ENCODE measurements around the gene CYB5R4.
"Not testable (repeated sequence)": the region's sequence is repeated elsewhere in the genome, so short reads cannot be mapped to it uniquely, and the experiment has no call there.

The CYB5R4 gene

DNA sequence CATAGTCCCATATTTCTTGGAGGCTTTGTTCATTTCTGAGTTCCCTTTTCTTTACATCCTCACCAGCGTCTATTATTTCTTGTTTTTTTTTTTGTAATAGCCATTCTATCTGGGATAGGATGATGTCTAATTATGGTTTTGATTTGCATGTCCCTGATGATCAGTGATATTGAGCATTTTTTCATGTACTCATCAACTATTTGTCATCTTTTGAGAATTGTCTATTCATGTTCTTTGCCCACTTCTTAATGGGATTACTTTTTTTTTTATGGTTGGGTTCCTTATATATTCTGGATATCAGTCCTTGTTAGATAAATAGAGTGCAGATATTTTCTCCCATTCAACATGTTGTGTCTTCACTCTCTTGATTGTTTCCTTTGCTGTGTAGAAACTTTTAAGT, 42.1 kb downstream of the CYB5R4 start:
- Histone ChIP-seq H2AFZ (ENCODE audit: low read depth, low read length) (no peak overlapping the region), H3K36me3 (ENCODE audit: insufficient read depth, low read length) (no peaks in the 10 kb centered on the region), H3K4me1 (ENCODE audit: insufficient read depth, low read length) (no peaks in the 10 kb centered on the region), H3K27me3 (ENCODE audit: insufficient read depth, low read length) (no peaks in the 10 kb centered on the region), H3K4me3 (ENCODE audit: low read length) (no peak overlapping the region), H3K9me3 (ENCODE audit: low read length) (peaks cover 2% of the 10 kb centered on the region)

DNA sequence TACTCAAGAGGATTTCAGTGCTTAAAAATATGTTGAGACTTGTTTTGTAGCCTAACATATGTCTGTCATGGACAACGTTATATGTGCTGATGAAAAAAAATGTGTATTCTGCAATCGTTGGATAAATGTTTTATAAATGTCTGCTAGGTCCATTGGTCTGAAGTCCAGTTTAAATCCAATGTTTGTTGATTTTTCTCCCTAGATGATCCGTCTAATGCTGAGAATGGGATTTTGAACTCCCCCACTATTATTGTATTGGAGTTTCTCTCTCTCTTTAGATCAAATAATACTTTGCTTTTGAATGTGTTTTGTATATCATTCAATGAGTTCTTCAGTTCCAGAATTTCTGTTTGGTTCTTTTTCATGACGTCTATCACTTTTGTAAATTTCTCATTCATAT, 44.9 kb downstream of the CYB5R4 start:
- H3K4me1 ChIP-seq (ENCODE audit: insufficient read depth, low read length) = no peaks in the 10 kb centered on the region
- H3K27me3 ChIP-seq (ENCODE audit: insufficient read depth, low read length) = no peaks in the 10 kb centered on the region
- peaks cover 2% of the 10 kb centered on the region for H3K9me3 ChIP-seq (ENCODE audit: low read length)
- no peak overlapping the region for H3K4me3 ChIP-seq (ENCODE audit: low read length)
- no peaks in the 10 kb centered on the region for H3K36me3 ChIP-seq (ENCODE audit: insufficient read depth, low read length)
- no peak overlapping the region for H2AFZ ChIP-seq (ENCODE audit: low read depth, low read length)

DNA sequence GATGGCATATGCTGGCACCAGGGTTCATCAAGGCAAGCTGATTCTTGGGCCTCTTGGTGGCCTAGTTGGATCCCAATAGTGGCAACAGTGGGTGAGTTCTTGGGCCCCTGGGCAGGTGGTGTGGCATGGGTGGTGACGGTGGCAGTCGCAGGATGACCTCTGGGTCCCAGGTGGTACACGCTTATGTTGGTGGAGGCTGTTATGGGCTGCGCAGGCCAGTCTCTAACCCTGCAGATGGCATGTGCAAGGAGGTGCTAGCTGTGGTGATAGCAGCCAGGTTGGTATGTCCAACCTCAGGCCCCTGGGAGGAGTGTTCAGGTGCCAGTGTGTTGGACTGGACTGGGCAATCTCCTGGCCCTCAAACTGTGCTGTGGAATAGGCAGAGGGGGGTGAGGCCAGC, 46.2 kb downstream of the CYB5R4 start:
- no peaks in the 10 kb centered on the region for H3K4me1 ChIP-seq (ENCODE audit: insufficient read depth, low read length)
- H3K27me3 ChIP-seq (ENCODE audit: insufficient read depth, low read length) = no peaks in the 10 kb centered on the region
- peaks cover 2% of the 10 kb centered on the region for H3K9me3 ChIP-seq (ENCODE audit: low read length)
- H3K4me3 ChIP-seq (ENCODE audit: low read length) = no peak overlapping the region
- H3K36me3 ChIP-seq (ENCODE audit: insufficient read depth, low read length) = no peaks in the 10 kb centered on the region
- no peak overlapping the region for H2AFZ ChIP-seq (ENCODE audit: low read depth, low read length)

DNA sequence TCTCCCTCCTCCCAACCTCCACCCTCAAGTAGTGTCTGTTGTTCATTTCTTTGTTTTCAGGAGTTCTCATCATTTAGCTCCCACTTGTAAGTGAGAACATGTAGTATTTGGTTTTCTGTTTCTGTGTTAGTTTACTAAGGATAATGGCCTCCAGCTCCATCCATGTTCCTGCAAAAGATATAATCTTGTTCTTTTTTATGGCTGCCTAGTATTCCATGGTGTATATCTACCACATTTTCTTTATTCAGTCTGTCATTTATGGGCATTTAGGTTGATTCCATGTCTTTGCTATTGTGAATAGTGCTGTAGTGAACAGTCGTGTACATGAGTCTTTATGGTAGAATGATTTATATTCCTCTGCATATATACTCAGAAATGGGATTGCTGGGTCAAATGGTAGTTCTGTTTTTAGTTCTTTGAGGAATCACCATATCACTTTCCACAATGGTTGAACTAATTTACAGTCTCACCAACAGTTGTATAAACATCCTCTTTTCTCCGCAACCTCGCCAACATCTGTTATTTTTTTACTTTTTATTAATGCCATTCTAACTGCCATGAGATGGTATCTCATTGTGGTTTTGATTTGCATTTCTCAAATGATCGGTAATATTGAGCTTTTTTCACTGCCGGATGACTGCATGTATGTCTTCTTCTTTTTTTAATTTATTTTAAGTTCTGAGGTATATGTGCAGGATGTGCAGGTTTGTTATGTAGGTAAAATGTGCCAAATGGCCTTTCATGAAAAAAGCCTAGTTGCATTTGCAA, 48.3 kb downstream of the CYB5R4 start:
- not testable (repeated sequence) for H3K4me1 ChIP-seq (ENCODE audit: insufficient read depth, low read length); H3K9me3 ChIP-seq (ENCODE audit: low read length); H3K36me3 ChIP-seq (ENCODE audit: insufficient read depth, low read length); H3K27me3 ChIP-seq (ENCODE audit: insufficient read depth, low read length); H2AFZ ChIP-seq (ENCODE audit: low read depth, low read length); H3K4me3 ChIP-seq (ENCODE audit: low read length)

DNA sequence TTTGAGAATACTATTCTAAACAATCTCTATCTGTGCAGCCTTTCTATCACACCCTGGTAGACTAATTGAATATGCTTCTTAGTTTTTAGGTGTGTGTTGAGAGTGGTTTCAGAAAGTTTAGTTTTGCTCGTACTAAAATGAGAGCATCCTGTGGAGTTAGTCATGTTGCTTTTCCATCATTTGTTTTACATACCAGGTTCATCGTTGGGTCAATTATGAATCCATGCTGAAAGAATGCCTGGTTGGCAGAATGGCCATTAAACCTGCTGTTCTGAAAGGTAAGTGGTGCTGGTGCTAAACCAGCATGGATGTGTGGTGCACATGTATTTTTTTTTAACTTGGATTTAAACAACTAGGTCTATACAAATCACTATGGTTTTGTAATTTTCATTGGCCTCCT, 49.3 kb downstream of the CYB5R4 start:
- Histone ChIP-seq H2AFZ (ENCODE audit: low read depth, low read length) (no peak overlapping the region), H3K9me3 (ENCODE audit: low read length) (peaks cover 2% of the 10 kb centered on the region), H3K4me1 (ENCODE audit: insufficient read depth, low read length) (no peaks in the 10 kb centered on the region), H3K4me3 (ENCODE audit: low read length) (no peak overlapping the region), H3K36me3 (ENCODE audit: insufficient read depth, low read length) (no peaks in the 10 kb centered on the region), H3K27me3 (ENCODE audit: insufficient read depth, low read length) (no peaks in the 10 kb centered on the region)

DNA sequence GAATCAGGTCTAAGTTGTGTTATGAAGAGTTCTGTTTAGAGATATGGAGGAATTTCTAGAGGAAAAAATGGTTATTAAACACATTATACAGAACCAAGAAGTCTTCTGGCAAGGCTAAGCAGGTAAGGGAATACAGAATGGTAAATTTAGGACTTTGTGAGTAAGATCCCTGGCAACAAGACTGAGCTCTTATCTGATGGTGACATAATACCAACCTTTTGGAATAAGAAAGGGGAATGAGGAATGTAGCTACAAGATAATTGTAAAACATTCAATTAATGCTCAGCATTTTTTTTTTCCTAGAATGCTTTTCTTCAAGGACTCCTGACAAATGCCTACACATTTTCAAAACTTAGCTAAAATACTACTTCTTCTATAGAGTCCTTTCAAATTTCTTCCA, 51.8 kb downstream of the CYB5R4 start:
- no peaks in the 10 kb centered on the region for H3K9me3 ChIP-seq (ENCODE audit: low read length)
- H3K27me3 ChIP-seq (ENCODE audit: insufficient read depth, low read length) = no peaks in the 10 kb centered on the region
- H3K4me3 ChIP-seq (ENCODE audit: low read length) = no peak overlapping the region
- H3K4me1 ChIP-seq (ENCODE audit: insufficient read depth, low read length) = no peaks in the 10 kb centered on the region
- no peaks in the 10 kb centered on the region for H3K36me3 ChIP-seq (ENCODE audit: insufficient read depth, low read length)
- no peak overlapping the region for H2AFZ ChIP-seq (ENCODE audit: low read depth, low read length)

DNA sequence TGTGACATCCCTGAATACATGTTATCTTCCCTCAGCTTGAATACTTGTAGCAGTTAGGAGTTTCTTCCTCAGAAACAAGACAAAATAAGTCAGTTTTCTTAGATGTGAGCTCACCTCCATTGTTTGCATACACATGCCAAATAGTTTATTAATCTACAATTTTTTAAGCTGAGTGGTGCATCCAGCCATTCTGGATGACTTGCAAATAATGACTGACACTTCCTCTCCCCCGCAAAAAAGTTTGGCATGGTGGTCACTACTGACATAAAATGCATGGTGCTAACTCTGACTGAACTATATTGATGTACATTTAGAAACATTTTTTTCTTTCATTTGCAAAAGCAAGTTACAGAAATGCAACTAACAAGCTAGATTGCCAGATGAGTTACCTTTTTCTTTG, 55.5 kb downstream of the CYB5R4 start:
- H3K36me3 ChIP-seq (ENCODE audit: insufficient read depth, low read length) = no peaks in the 10 kb centered on the region
- H3K9me3 ChIP-seq (ENCODE audit: low read length) = no peaks in the 10 kb centered on the region
- H3K4me3 ChIP-seq (ENCODE audit: low read length) = no peak overlapping the region
- no peak overlapping the region for H2AFZ ChIP-seq (ENCODE audit: low read depth, low read length)
- H3K4me1 ChIP-seq (ENCODE audit: insufficient read depth, low read length) = no peaks in the 10 kb centered on the region
- no peaks in the 10 kb centered on the region for H3K27me3 ChIP-seq (ENCODE audit: insufficient read depth, low read length)

DNA sequence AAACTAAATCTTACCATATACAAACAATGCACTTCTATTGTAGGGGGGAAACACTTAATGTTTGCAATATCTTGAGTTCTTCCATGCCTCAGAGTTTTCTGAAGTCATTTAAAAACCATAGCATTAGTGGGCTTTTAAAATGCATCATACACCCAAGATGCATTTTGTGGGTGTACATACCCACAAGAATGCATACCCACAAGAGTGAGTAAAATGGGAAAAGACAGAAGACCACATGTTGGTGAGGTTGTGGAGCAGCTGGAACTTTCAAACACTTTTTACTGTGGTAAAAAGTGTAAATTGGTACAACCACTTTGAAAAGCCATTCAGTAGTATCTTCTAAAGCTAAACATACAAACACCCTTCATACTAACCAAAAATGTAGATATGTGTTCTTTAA, 57.5 kb downstream of the CYB5R4 start:
- H3K9me3 ChIP-seq (ENCODE audit: low read length) = no peaks in the 10 kb centered on the region
- H3K36me3 ChIP-seq (ENCODE audit: insufficient read depth, low read length) = no peaks in the 10 kb centered on the region
- no peaks in the 10 kb centered on the region for H3K27me3 ChIP-seq (ENCODE audit: insufficient read depth, low read length)

DNA sequence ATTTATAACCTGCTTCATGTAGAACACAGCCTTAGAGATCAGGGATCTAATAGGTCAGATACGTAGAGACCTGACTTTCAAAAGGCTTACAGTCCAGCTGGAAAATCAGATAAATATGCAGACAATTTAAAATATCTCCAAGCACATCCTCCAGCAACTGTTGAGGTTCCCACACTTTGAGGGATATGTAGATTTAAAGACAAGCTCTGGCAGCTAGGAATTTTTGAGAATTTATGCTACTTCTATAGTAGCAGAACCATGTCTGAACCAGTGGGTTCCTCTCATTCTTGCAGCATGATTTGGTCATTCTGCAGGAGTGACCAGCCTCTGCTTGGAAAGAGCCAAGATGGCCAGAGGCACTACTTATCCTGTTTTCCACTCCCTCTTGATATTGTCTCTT, 60.5 kb downstream of the CYB5R4 start:
- Histone ChIP-seq H3K27me3 (ENCODE audit: insufficient read depth, low read length) (no peaks in the 10 kb centered on the region), H3K4me3 (ENCODE audit: low read length) (no peak overlapping the region), H3K36me3 (ENCODE audit: insufficient read depth, low read length) (peaks cover under 1% of the 10 kb centered on the region), H3K9me3 (ENCODE audit: low read length) (no peaks in the 10 kb centered on the region), H3K4me1 (ENCODE audit: insufficient read depth, low read length) (no peaks in the 10 kb centered on the region), H2AFZ (ENCODE audit: low read depth, low read length) (no peak overlapping the region)

More for the DNA sequence above, 57.5 kb downstream of the CYB5R4 start:
- no peak overlapping the region for H3K4me3 ChIP-seq (ENCODE audit: low read length)
- no peaks in the 10 kb centered on the region for H3K4me1 ChIP-seq (ENCODE audit: insufficient read depth, low read length)
- no peak overlapping the region for H2AFZ ChIP-seq (ENCODE audit: low read depth, low read length)

DNA sequence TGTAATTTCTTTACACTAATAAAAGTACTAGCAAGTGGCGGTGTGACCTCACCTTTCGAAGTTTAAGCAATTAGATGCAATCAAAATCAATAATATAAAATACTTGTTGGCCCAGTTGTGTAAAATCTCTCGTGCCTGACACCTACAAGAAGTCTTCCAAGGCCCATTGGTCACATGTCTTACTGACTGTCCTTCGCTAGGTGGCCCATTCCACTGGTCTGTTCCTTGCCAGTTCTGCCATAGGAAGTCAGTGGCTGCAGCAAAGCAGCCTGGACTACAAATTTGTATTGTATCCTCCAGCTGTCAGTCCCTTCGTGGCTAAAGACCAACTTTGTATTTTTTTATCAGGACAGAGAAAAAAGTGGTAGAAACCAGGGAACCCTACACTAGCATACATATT, 61.8 kb downstream of the CYB5R4 start:
- no peaks in the 10 kb centered on the region for H3K9me3 ChIP-seq (ENCODE audit: low read length)
- H3K4me3 ChIP-seq (ENCODE audit: low read length) = no peak overlapping the region
- no peaks in the 10 kb centered on the region for H3K27me3 ChIP-seq (ENCODE audit: insufficient read depth, low read length)
- H3K4me1 ChIP-seq (ENCODE audit: insufficient read depth, low read length) = no peaks in the 10 kb centered on the region
- H3K36me3 ChIP-seq (ENCODE audit: insufficient read depth, low read length) = peaks cover 11% of the 10 kb centered on the region
- no peak overlapping the region for H2AFZ ChIP-seq (ENCODE audit: low read depth, low read length)

DNA sequence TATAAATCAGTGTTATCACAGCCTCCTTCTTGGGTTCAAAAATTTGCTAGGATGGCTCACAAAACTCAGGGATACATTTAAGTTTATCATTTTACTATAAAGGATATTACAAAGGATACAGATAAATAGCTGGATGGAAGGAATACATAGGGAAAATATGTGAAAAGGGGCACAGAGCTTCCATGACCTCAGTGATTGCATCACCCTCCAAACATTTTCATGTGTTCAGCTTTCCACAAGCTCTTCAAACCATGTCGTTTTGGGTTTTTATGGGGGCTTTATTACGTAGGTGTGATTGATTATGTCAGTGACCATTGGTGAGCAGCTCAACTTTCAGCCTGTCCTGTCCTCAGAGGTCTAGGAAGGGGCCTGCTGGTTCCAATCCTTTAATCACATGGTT, 68.0 kb downstream of the CYB5R4 start:
- Histone ChIP-seq H3K27me3 (ENCODE audit: insufficient read depth, low read length) (no peaks in the 10 kb centered on the region), H3K9me3 (ENCODE audit: low read length) (no peaks in the 10 kb centered on the region), H3K36me3 (ENCODE audit: insufficient read depth, low read length) (peaks cover 22% of the 10 kb centered on the region), H2AFZ (ENCODE audit: low read depth, low read length) (no peak overlapping the region), H3K4me3 (ENCODE audit: low read length) (no peak overlapping the region), H3K4me1 (ENCODE audit: insufficient read depth, low read length) (no peaks in the 10 kb centered on the region)

DNA sequence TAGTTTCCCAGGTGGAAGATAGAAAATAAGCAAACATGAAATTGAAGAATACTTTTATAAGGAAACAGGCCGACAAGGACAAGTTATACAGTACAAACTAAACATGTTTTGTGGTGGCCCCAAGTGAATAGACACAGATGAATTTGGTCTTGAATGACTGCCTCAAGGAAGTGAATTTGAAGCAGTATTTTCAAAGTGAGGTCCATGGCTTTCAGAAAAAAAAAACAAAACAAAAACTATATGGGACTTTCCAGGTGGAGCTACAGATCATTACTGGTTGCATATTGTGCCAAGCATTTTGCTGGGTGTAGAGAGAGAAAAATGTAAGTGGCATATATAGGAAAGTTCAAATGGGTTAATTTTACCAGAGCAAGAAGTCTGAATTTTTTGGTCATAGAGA, 68.8 kb downstream of the CYB5R4 start:
- no peaks in the 10 kb centered on the region for H3K4me1 ChIP-seq (ENCODE audit: insufficient read depth, low read length)
- no peak overlapping the region for H2AFZ ChIP-seq (ENCODE audit: low read depth, low read length)
- no peak overlapping the region for H3K4me3 ChIP-seq (ENCODE audit: low read length)
- no peaks in the 10 kb centered on the region for H3K27me3 ChIP-seq (ENCODE audit: insufficient read depth, low read length)
- H3K9me3 ChIP-seq (ENCODE audit: low read length) = no peaks in the 10 kb centered on the region
- H3K36me3 ChIP-seq (ENCODE audit: insufficient read depth, low read length) = peaks cover 23% of the 10 kb centered on the region

DNA sequence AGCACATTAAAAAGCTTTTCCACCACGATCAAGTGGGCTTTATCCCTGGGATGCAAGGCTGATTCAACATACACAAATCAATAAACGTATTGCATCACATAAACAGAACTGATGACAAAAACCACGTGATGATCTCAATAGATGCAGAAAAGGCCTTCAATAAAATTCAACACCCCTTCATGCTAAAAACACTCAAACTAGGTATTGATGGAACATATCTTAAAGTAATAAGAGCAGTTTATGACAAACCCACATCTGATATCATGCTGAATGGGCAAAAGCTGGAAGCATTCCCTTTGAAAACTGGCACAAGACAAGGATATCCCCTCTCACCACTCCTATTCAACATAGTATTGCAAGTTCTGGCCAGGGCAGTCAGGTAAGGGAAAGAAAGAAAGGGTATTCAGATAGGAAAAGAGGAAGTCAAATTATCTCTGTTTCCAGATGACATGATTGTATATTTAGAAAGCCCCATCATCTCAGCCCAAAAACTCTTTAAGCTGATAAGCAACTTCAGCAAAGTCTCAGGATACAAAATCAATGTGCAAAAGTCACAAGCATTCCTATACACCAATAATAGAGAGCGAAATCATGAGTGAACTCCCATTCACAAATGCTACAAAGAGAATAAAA, 86.8 kb downstream of the CYB5R4 start:
- not testable (repeated sequence) for H2AFZ ChIP-seq (ENCODE audit: low read depth, low read length); H3K4me3 ChIP-seq (ENCODE audit: low read length); H3K4me1 ChIP-seq (ENCODE audit: insufficient read depth, low read length); H3K36me3 ChIP-seq (ENCODE audit: insufficient read depth, low read length); H3K9me3 ChIP-seq (ENCODE audit: low read length); H3K27me3 ChIP-seq (ENCODE audit: insufficient read depth, low read length)

DNA sequence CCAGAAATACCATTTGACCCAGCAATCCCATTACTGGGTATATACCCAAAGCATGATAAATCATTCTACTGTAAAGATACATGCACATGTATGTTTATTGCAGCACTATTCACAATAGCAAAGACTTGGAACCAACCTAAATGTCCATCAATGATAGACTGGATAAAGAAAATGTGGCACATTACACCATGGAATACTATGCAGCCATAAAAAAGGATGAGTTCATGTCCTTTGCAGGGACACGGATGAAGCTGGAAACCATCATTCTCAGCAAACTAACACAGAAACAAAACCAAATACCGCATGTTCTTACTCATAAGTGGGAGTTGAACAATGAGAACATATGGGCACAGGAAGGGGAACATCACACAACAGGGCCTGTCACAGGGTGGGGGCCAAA, 88.5 kb downstream of the CYB5R4 start:
- H3K4me3 ChIP-seq (ENCODE audit: low read length); H3K36me3 ChIP-seq (ENCODE audit: insufficient read depth, low read length); H3K9me3 ChIP-seq (ENCODE audit: low read length); H2AFZ ChIP-seq (ENCODE audit: low read depth, low read length); H3K27me3 ChIP-seq (ENCODE audit: insufficient read depth, low read length); H3K4me1 ChIP-seq (ENCODE audit: insufficient read depth, low read length): not testable (repeated sequence)

Measured in neuron (in vitro differentiated cells).